H9 (cell line): ENCODE measurements around the gene MOV10L1. TPM values are rescaled to one million over a fixed set of nuclear protein-coding genes. Genes with fewer than 3 reads are reported as not detected.

ENCODE experiments used
- DNase-seq: peaks from one replicate; pipeline ENCODE4 v3.0.0-alpha.2; 2017
- H2AFZ ChIP-seq: one replicate; pipeline ENCODE4 v1.6.1; 2013; ENCODE audit warnings: mild to moderate bottlenecking, low read length, control low read depth, moderate library complexity
- H2AK5ac ChIP-seq: 2 replicates; pipeline ENCODE4 v1.6.1; 2013; ENCODE audit warnings: low read length, control low read depth, mixed read lengths; ENCODE audit not compliant: insufficient read length
- H2BK120ac ChIP-seq: one replicate; pipeline ENCODE4 v1.6.1; 2013; ENCODE audit warnings: low read depth, mild to moderate bottlenecking, low read length, control low read depth, inconsistent platforms; ENCODE audit not compliant: poor library complexity, severe bottlenecking
- H2BK12ac ChIP-seq: 2 replicates; pipeline ENCODE4 v1.6.1; 2013; ENCODE audit warnings: low read length, control low read depth, mixed read lengths, low read depth; ENCODE audit not compliant: insufficient read length
- H2BK15ac ChIP-seq: 2 replicates; pipeline ENCODE4 v1.6.1; 2013; ENCODE audit warnings: low read depth, low read length, control low read depth
- H2BK20ac ChIP-seq: one replicate; pipeline ENCODE4 v1.6.1; 2013; ENCODE audit warnings: low read depth, mild to moderate bottlenecking, low read length, control low read depth, inconsistent platforms; ENCODE audit not compliant: poor library complexity, severe bottlenecking
- H2BK5ac ChIP-seq: 2 replicates; pipeline ENCODE4 v1.6.1; 2013; ENCODE audit warnings: low read length, control low read depth, mixed read lengths; ENCODE audit not compliant: insufficient read length
- H3K14ac ChIP-seq: 2 replicates; pipeline ENCODE4 v1.6.1; 2013; ENCODE audit warnings: low read length, control low read depth; ENCODE audit not compliant: insufficient read depth
- H3K18ac ChIP-seq: 2 replicates; pipeline ENCODE4 v1.6.1; 2013; ENCODE audit warnings: low read depth, mild to moderate bottlenecking, mixed read lengths, low read length, control low read depth; ENCODE audit not compliant: insufficient read length
- H3K23ac ChIP-seq: 2 replicates; pipeline ENCODE4 v1.6.1; 2013; ENCODE audit warnings: low read length, control low read depth, mixed read lengths, low read depth; ENCODE audit not compliant: insufficient read length
- H3K23me2 ChIP-seq: 2 replicates; pipeline ENCODE4 v1.6.1; 2013; ENCODE audit warnings: low read depth, mild to moderate bottlenecking, mixed read lengths, low read length, control low read depth; ENCODE audit not compliant: insufficient read length, poor library complexity, severe bottlenecking
- H3K27ac ChIP-seq: 2 replicates; pipeline ENCODE4 v1.5.1; 2013; ENCODE audit warnings: low read length, control low read depth, mixed read lengths, low read depth; ENCODE audit not compliant: insufficient read length
- H3K27me3 ChIP-seq: 2 replicates; pipeline ENCODE4 v1.6.1; 2013; ENCODE audit warnings: low read length, control low read depth, inconsistent platforms; ENCODE audit not compliant: insufficient read depth
- H3K4ac ChIP-seq: 2 replicates; pipeline ENCODE4 v1.6.1; 2013; ENCODE audit warnings: low read depth, mild to moderate bottlenecking, control low read depth, inconsistent platforms, low read length, moderate library complexity
- H3K4me1 ChIP-seq: 2 replicates; pipeline ENCODE4 v1.6.1; 2013; ENCODE audit warnings: low read length, control low read depth, inconsistent platforms; ENCODE audit not compliant: insufficient read depth
- H3K4me2 ChIP-seq: 2 replicates; pipeline ENCODE4 v1.6.1; 2013; ENCODE audit warnings: low read length, control low read depth, mixed read lengths; ENCODE audit not compliant: insufficient read length, insufficient read depth
- H3K56ac ChIP-seq: 2 replicates; pipeline ENCODE4 v1.6.1; 2013; ENCODE audit warnings: low read depth, mild to moderate bottlenecking, mixed read lengths, low read length, control low read depth; ENCODE audit not compliant: insufficient read length
- H3K79me1 ChIP-seq: 2 replicates; pipeline ENCODE4 v1.6.1; 2013; ENCODE audit warnings: low read depth, mild to moderate bottlenecking, moderate library complexity, low read length, control low read depth, inconsistent platforms; ENCODE audit not compliant: insufficient read depth, poor library complexity, severe bottlenecking
- H3K79me2 ChIP-seq: 2 replicates; pipeline ENCODE4 v1.6.1; 2013; ENCODE audit warnings: low read length, control low read depth, inconsistent platforms; ENCODE audit not compliant: insufficient read depth
- H3K9ac ChIP-seq: 2 replicates; pipeline ENCODE4 v1.6.1; 2013; ENCODE audit warnings: low read length, control low read depth, mixed read lengths; ENCODE audit not compliant: insufficient read length; ENCODE audit errors: extremely low read depth
- H3K9me3 ChIP-seq: one replicate; pipeline ENCODE4 v1.6.1; 2013; ENCODE audit warnings: low read depth, low read length, inconsistent platforms; ENCODE audit not compliant: control insufficient read depth
- H3T11ph ChIP-seq: one replicate; pipeline ENCODE4 v1.6.1; 2013; ENCODE audit warnings: mild to moderate bottlenecking, low read length, control low read depth, inconsistent platforms
- H4K20me1 ChIP-seq: one replicate; pipeline ENCODE4 v1.6.1; 2013; ENCODE audit not compliant: control insufficient read depth, insufficient read length, insufficient read depth
- H4K5ac ChIP-seq: 2 replicates; pipeline ENCODE4 v1.6.1; 2013; ENCODE audit warnings: low read depth, mild to moderate bottlenecking, mixed read lengths, low read length, control low read depth; ENCODE audit not compliant: insufficient read length
- H4K8ac ChIP-seq: replicated peaks from 2 replicates; pipeline ENCODE4 v1.6.1; 2013; ENCODE audit warnings: low read length, control low read depth, mixed read lengths, low read depth; ENCODE audit not compliant: insufficient read length
- H4K91ac ChIP-seq: 2 replicates; pipeline ENCODE4 v1.6.1; 2013; ENCODE audit warnings: low read depth, mild to moderate bottlenecking, moderate library complexity, mixed read lengths, low read length, control low read depth; ENCODE audit not compliant: insufficient read length
- H3K27ac Mint-ChIP-seq, 3 experiments: 2 replicates in 2 of 3; 3 replicates in 1 of 3; pipeline ENCODE4 v1.8.0; 2020 to 2021; ENCODE audit warnings: mixed read lengths in 3 of 3, mild to moderate bottlenecking in 1 of 3, moderate library complexity in 1 of 3
- H3K27me3 Mint-ChIP-seq: 2 replicates; pipeline ENCODE4 v1.8.0; 2021; ENCODE audit warnings: low read depth, mild to moderate bottlenecking, moderate library complexity, mixed read lengths
- H3K36me3 Mint-ChIP-seq, 3 experiments: 2 replicates in 2 of 3; 3 replicates in 1 of 3; pipeline ENCODE4 v1.8.0; 2020 to 2021; ENCODE audit warnings: low read depth in 3 of 3, mixed read lengths in 3 of 3; ENCODE audit not compliant: insufficient read depth in 1 of 3
- H3K4me1 Mint-ChIP-seq, 2 experiments: 2 replicates each; pipeline ENCODE4 v1.8.0; 2020; ENCODE audit warnings: mixed read lengths in 2 of 2
- H3K4me3 Mint-ChIP-seq, 2 experiments: 2 replicates in 1 of 2; 3 replicates in 1 of 2; pipeline ENCODE4 v1.8.0; 2020 to 2021; ENCODE audit warnings: mild to moderate bottlenecking in 2 of 2, mixed read lengths in 2 of 2, moderate library complexity in 1 of 2
- H3K9me3 Mint-ChIP-seq, 2 experiments: 2 replicates in 1 of 2; 3 replicates in 1 of 2; pipeline ENCODE4 v1.8.0; 2020; ENCODE audit warnings: mild to moderate bottlenecking in 2 of 2, mixed read lengths in 2 of 2, moderate library complexity in 1 of 2
- CTCF ChIP-seq: fragments of 200-600 bp; sonication (generic); conservative IDR thresholded peaks from 3 replicates; pipeline ENCODE4 v1.8.0; 2021; ENCODE audit warnings: antibody characterized with exemption, mild to moderate bottlenecking
- WGBS: extraction: QIAGEN DNeasy Blood & Tissue Kit; methylation state at CpG from one replicate; pipeline ENCODE4 v1.1.7; 2013; ENCODE audit warnings: missing lambda C conversion rate, low lambda C conversion rate, mixed read lengths; ENCODE audit not compliant: insufficient read length; ENCODE audit errors: extremely low coverage; 5-methylcytosine and 5-hydroxymethylcytosine counted together
- total RNA-seq: library from RNA; stranded (reverse); gene quantifications from 2 replicates; pipeline ENCODE4 v1.2.1, GENCODE V29; 2021

Gene MOV10L1
- total RNA-seq, 1 experiment from 2014 or later, result not detected

- H3K23me2 ChIP-seq, result peaks cover 7% of the 10 kb centered on the region
- H3K9ac ChIP-seq, result no peak overlapping the region
- no peak overlapping the region for H4K91ac ChIP-seq
- H3K9me3 Mint-ChIP-seq, result no peaks in the 10 kb centered on the region
- WGBS, result no CpG with 5 or more reads among the region's 18 CpGs
- H3K27me3 Mint-ChIP-seq, result no peaks in the 10 kb centered on the region
- no peak overlapping the region for H3K18ac ChIP-seq
- peak overlapping the region in 1 of 2 experiments; percentile 60; a peak in 2 of 5 replicates for H3K4me3 Mint-ChIP-seq
- H3K4me1 ChIP-seq, result no peaks in the 10 kb centered on the region
- H3K27ac ChIP-seq, result no peak overlapping the region
- H3T11ph ChIP-seq, result no peak overlapping the region
- H2BK12ac ChIP-seq, result no peak overlapping the region
- H3K56ac ChIP-seq, result no peak overlapping the region
- no peak overlapping the region; the same call in 1 of the 2 replicates for H3K14ac ChIP-seq
- H3K27me3 ChIP-seq, result no peaks in the 10 kb centered on the region
- no peak overlapping the region for H4K8ac ChIP-seq
- H4K20me1 ChIP-seq, result no peaks in the 10 kb centered on the region
- DNase-seq, result no peak
- no peaks in the 10 kb centered on the region for H3K79me1 ChIP-seq
- no peak overlapping the region for H2BK5ac ChIP-seq
- TF ChIP-seq CTCF, result no peak
- H4K5ac ChIP-seq, result no peak overlapping the region
- no peak overlapping the region for H3K23ac ChIP-seq
- peaks cover 5% of the 10 kb centered on the region; the same call in 1 of the 2 replicates for H3K79me2 ChIP-seq
- H2AK5ac ChIP-seq, result no peak overlapping the region
- no peak overlapping the region for H3K4ac ChIP-seq
- peak overlapping the region in 1 of 3 experiments; percentile 89; a peak in 1 of 7 replicates for H3K27ac Mint-ChIP-seq
- no peak overlapping the region for H2AFZ ChIP-seq
- H2BK120ac ChIP-seq, result no peak overlapping the region
- H2BK15ac ChIP-seq, result no peak overlapping the region
- H3K4me1 Mint-ChIP-seq, result peaks cover 7 to 20% of the 10 kb centered on the region in 2 experiments
- H3K9me3 ChIP-seq, result no peaks in the 10 kb centered on the region
- no peak overlapping the region for H3K4me2 ChIP-seq
- peaks cover 6 to 14% (median 7%) of the 10 kb centered on the region in 3 experiments for H3K36me3 Mint-ChIP-seq
- no peak overlapping the region for H2BK20ac ChIP-seq
These were observed 101.3 kb downstream of the MOV10L1 start for GRCh38 chr22:50190941-50191741.
